H1 (cell line): ENCODE measurements around the gene SEMA4D. TPM values are rescaled to one million over a fixed set of nuclear protein-coding genes. Genes with fewer than 3 reads are reported as not detected.

ENCODE experiments used
- CTCF ChIA-PET: fragments of 300-600 bp; sonication (Branson Sonifier 250); formaldehyde crosslinking; loops from one replicate; lab custom pipeline; 2021; ENCODE audit not compliant: partially characterized antibody; lab: Charles Lee
- POLR2A ChIA-PET: fragments of 300-600 bp; sonication (Branson Sonifier 250); formaldehyde crosslinking; loops from one replicate; lab custom pipeline; 2021; ENCODE audit warnings: inconsistent platforms; ENCODE audit not compliant: partially characterized antibody; lab: Charles Lee
- DNase-seq, 2 experiments: peaks; one replicate each; pipeline versions ENCODE4 v3.0.0 to v3.0.0-alpha.2; 2010 to 2022; ENCODE audit warnings: low spot score in 2 of 2, low read depth in 1 of 2, mixed read lengths in 1 of 2
- FAIRE-seq: peaks from 2 replicates; lab custom pipeline; 2011; peaks lifted over from hg19 to GRCh38; lab: Jason Lieb, UNC
- H2AFZ ChIP-seq: 2 replicates; pipeline ENCODE4 v1.8.1; 2012; ENCODE audit warnings: low read length, inconsistent platforms
- H2AK5ac ChIP-seq: 2 replicates; pipeline ENCODE4 v1.6.1; 2013; ENCODE audit warnings: low read depth, low read length
- H2BK120ac ChIP-seq: replicated peaks from 2 replicates; pipeline ENCODE3; 2013; ENCODE audit warnings: low read depth, low read length, inconsistent platforms
- H2BK12ac ChIP-seq: 2 replicates; pipeline ENCODE4 v1.6.1; 2013; ENCODE audit warnings: low read depth, low read length
- H2BK15ac ChIP-seq: 2 replicates; pipeline ENCODE4 v1.6.1; 2013; ENCODE audit warnings: low read length
- H2BK20ac ChIP-seq: 2 replicates; pipeline ENCODE4 v1.6.1; 2013; ENCODE audit warnings: low read length
- H2BK5ac ChIP-seq: 2 replicates; pipeline ENCODE4 v1.6.1; 2013; ENCODE audit warnings: low read depth, low read length
- H3K14ac ChIP-seq: 2 replicates; pipeline ENCODE4 v1.6.1; 2013; ENCODE audit warnings: inconsistent platforms; ENCODE audit not compliant: insufficient read length
- H3K18ac ChIP-seq: 2 replicates; pipeline ENCODE4 v1.6.1; 2013; ENCODE audit warnings: low read length; ENCODE audit errors: extremely low read depth
- H3K23ac ChIP-seq: 2 replicates; pipeline ENCODE4 v1.6.1; 2013; ENCODE audit warnings: inconsistent platforms; ENCODE audit not compliant: insufficient read length
- H3K23me2 ChIP-seq: 2 replicates; pipeline ENCODE4 v1.6.1; 2013; ENCODE audit warnings: low read depth, low read length
- H3K27ac ChIP-seq: 2 replicates; pipeline ENCODE4 v1.6.1; 2011; ENCODE audit warnings: low read depth, low read length, inconsistent platforms
- H3K27me3 ChIP-seq, 4 experiments: replicated peaks in 1 of 4; 1 replicate in 1 of 4; 2 replicates in 3 of 4; pipeline versions ENCODE4 v1.6.1 to v1.8.1; 2011 to 2013; ENCODE audit warnings: low read length in 3 of 4, mild to moderate bottlenecking in 3 of 4, inconsistent platforms in 2 of 4, mixed read lengths in 2 of 4, moderate library complexity in 1 of 4; ENCODE audit not compliant: control insufficient read depth in 3 of 4, insufficient read depth in 3 of 4; ENCODE audit errors: extremely low read depth in 1 of 4
- H3K36me3 ChIP-seq, 4 experiments: 2 replicates each; pipeline versions ENCODE4 v1.6.1 to v1.8.1; 2011 to 2013; ENCODE audit warnings: mild to moderate bottlenecking in 4 of 4, low read length in 3 of 4, moderate library complexity in 2 of 4, control low read depth in 1 of 4, inconsistent platforms in 1 of 4; ENCODE audit not compliant: insufficient read depth in 4 of 4, control insufficient read depth in 2 of 4
- H3K4ac ChIP-seq: replicated peaks from 2 replicates; pipeline ENCODE3; 2013; ENCODE audit warnings: low read length, low read depth, mixed read lengths, inconsistent platforms; ENCODE audit not compliant: insufficient read length
- H3K4me1 ChIP-seq, 4 experiments: replicated peaks in 1 of 4; 1 replicate in 1 of 4; 2 replicates in 3 of 4; pipeline versions ENCODE4 v1.6.1 to v1.8.1; 2011 to 2013; ENCODE audit warnings: low read length in 3 of 4, inconsistent platforms in 2 of 4, mixed read lengths in 1 of 4; ENCODE audit not compliant: insufficient read depth in 4 of 4, control insufficient read depth in 3 of 4
- H3K4me2 ChIP-seq, 2 experiments: 2 replicates each; pipeline versions ENCODE4 v1.6.1 to v1.8.1; 2011 to 2013; ENCODE audit warnings: low read depth in 2 of 2, low read length in 2 of 2, control low read depth in 1 of 2, inconsistent platforms in 1 of 2, mild to moderate bottlenecking in 1 of 2; ENCODE audit not compliant: insufficient read depth in 1 of 2
- H3K4me3 ChIP-seq, 4 experiments: fragments of 200-600, 300-600 bp in 1 of 4; sonication (generic), shearing (Covaris generic), sonication (Bioruptor Twin) in 1 of 4; 2 replicates each; pipeline versions ENCODE4 v1.5.1 to v1.8.1; 2011 to 2016; ENCODE audit warnings: low read length in 4 of 4, low read depth in 3 of 4, control low read depth in 2 of 4, inconsistent platforms in 2 of 4, mild to moderate bottlenecking in 2 of 4, mixed read lengths in 1 of 4, moderate library complexity in 1 of 4; ENCODE audit not compliant: insufficient read depth in 2 of 4; ENCODE audit errors: extremely low read depth in 1 of 4
- H3K56ac ChIP-seq: replicated peaks from 2 replicates; pipeline ENCODE3; 2013; ENCODE audit warnings: low read depth, mild to moderate bottlenecking, mixed read lengths, low read length, inconsistent platforms; ENCODE audit not compliant: insufficient read length
- H3K79me1 ChIP-seq: 2 replicates; pipeline ENCODE4 v1.6.1; 2013; ENCODE audit warnings: low read depth, low read length, control low read depth
- H3K79me2 ChIP-seq, 2 experiments: 2 replicates each; pipeline versions ENCODE4 v1.6.1 to v1.8.1; 2012 to 2013; ENCODE audit warnings: low read length in 2 of 2, mild to moderate bottlenecking in 2 of 2, inconsistent platforms in 1 of 2; ENCODE audit not compliant: insufficient read depth in 2 of 2, control insufficient read depth in 1 of 2
- H3K9ac ChIP-seq, 4 experiments: replicated peaks in 1 of 4; 1 replicate in 1 of 4; 2 replicates in 3 of 4; pipeline versions ENCODE4 v1.6.1 to v1.8.1; 2011 to 2013; ENCODE audit warnings: low read depth in 3 of 4, low read length in 3 of 4, control low read depth in 2 of 4, mild to moderate bottlenecking in 2 of 4, moderate library complexity in 2 of 4, inconsistent platforms in 1 of 4; ENCODE audit errors: extremely low read depth in 1 of 4
- H3K9me3 ChIP-seq, 2 experiments: 2 replicates each; pipeline versions ENCODE4 v1.6.1 to v1.8.1; 2012 to 2013; ENCODE audit warnings: mild to moderate bottlenecking in 2 of 2, moderate library complexity in 2 of 2, control low read depth in 1 of 2, inconsistent platforms in 1 of 2, low read depth in 1 of 2, low read length in 1 of 2, mixed read lengths in 1 of 2; ENCODE audit not compliant: insufficient read depth in 2 of 2
- H4K20me1 ChIP-seq, 2 experiments: replicated peaks in 1 of 2; 2 replicates each; pipeline versions ENCODE3 to v1.8.1; 2011 to 2013; ENCODE audit warnings: inconsistent platforms in 2 of 2, low read length in 2 of 2, mild to moderate bottlenecking in 1 of 2; ENCODE audit not compliant: insufficient read depth in 2 of 2, control insufficient read depth in 1 of 2
- H4K5ac ChIP-seq: 2 replicates; pipeline ENCODE4 v1.6.1; 2013; ENCODE audit warnings: low read length, low read depth, mixed read lengths, inconsistent platforms; ENCODE audit not compliant: insufficient read length
- H4K8ac ChIP-seq: 2 replicates; pipeline ENCODE4 v1.8.0; 2013; ENCODE audit warnings: mild to moderate bottlenecking, moderate library complexity, low read length, inconsistent platforms; ENCODE audit not compliant: insufficient read depth; ENCODE audit errors: extremely low read depth
- H4K91ac ChIP-seq: replicated peaks from 2 replicates; pipeline ENCODE3; 2013; ENCODE audit warnings: low read length, mixed read lengths, inconsistent platforms; ENCODE audit not compliant: insufficient read length
- BACH1 ChIP-seq: IDR thresholded peaks from 2 replicates; pipeline ENCODE4 v1.6.1; 2012; ENCODE audit warnings: low read length, improper control_type of control experiment
- MAFK ChIP-seq: IDR thresholded peaks from 2 replicates; pipeline ENCODE4 v1.6.1; 2012; ENCODE audit warnings: low read depth, mild to moderate bottlenecking, improper control_type of control experiment, low read length
- SP1 ChIP-seq: IDR thresholded peaks from 2 replicates; pipeline ENCODE4 v1.6.1; 2011; ENCODE audit warnings: low read depth, low read length
- WGBS, 2 experiments: shearing (Covaris generic) in 1 of 2; methylation state at CpG; one replicate each; pipeline versions ENCODE4 v1.1.6 to v1.1.7; 2013 to 2015; ENCODE audit warnings: low lambda C conversion rate in 2 of 2, mixed read lengths in 2 of 2, inconsistent platforms in 1 of 2, low coverage in 1 of 2, missing lambda C conversion rate in 1 of 2; ENCODE audit not compliant: insufficient replicate concordance in 2 of 2, insufficient coverage in 1 of 2, insufficient read length in 1 of 2; ENCODE audit errors: extremely low coverage in 1 of 2, missing lambda C conversion rate in 1 of 2; 5-methylcytosine and 5-hydroxymethylcytosine counted together
- polyA plus RNA-seq, 7 experiments: library from polyadenylated mRNA; depleted of rRNA in 3 of 7; stranded (reverse) in 5 of 7; unstranded in 2 of 7; fragments of >200 nt in 5 of 7; fragments of 200-250 nt in 2 of 7; gene quantifications; 1 replicate in 5 of 7; 2 replicates in 1 of 7; 4 replicates in 1 of 7; pipeline versions ENCODE4 v1.2.1 to v1.2.3, GENCODE V29; 2011 to 2013; ENCODE audit warnings: missing spikeins in 2 of 7, mixed read lengths in 2 of 7
- total RNA-seq: library from RNA; stranded (reverse); fragmentation: NEBNext Ultra II Directional; extraction: Animal tissue kit (Norgen Biotek cat#: 25700); gene quantifications from 2 replicates; pipeline ENCODE4 v1.2.1, GENCODE V29; 2021

SEMA4D gene
- total and polyA plus RNA-seq, 2 of the 8 experiments (the other 6 are each of a cell fraction or from before 2014, with no cell fraction given), result 21.0 to 70.4 TPM

GRCh38 chr9:89342213-89342612, 155.7 kb downstream of the SEMA4D start:
- no peaks in the 10 kb centered on the region for H3K27me3 ChIP-seq
- H2BK20ac ChIP-seq, result no peak overlapping the region
- no peaks in the 10 kb centered on the region for H3K23me2 ChIP-seq
- H3K79me2 ChIP-seq, result no peaks in the 10 kb centered on the region
- no peak overlapping the region for H3K27ac ChIP-seq
- FAIRE-seq (no peak), DNase-seq (no peak)
- H3K18ac ChIP-seq, result no peak overlapping the region
- H4K8ac ChIP-seq, result no peak overlapping the region
- no peak overlapping the region for H3K9ac ChIP-seq
- no peak overlapping the region for H2AFZ ChIP-seq
- no peak overlapping the region for H3K56ac ChIP-seq
- no peaks in the 10 kb centered on the region for H3K9me3 ChIP-seq
- no peak overlapping the region for H2BK5ac ChIP-seq
- TF ChIP-seq MAFK (peak; percentile 70), SP1 (no peak), BACH1 (peak; percentile 85)
- H4K20me1 ChIP-seq, result peaks cover 2 to 3% of the 10 kb centered on the region in 2 experiments
- no peak overlapping the region for H4K5ac ChIP-seq
- no peak overlapping the region for H2BK12ac ChIP-seq
- peaks cover 20 to 80% (median 51%) of the 10 kb centered on the region in 4 experiments; a peak in 7 of 8 replicates for H3K36me3 ChIP-seq
- no peak overlapping the region for H3K4me2 ChIP-seq
- WGBS, 2 experiments, result 91% methylated on average over 6 of the region's 6 CpGs; no CpG with 5 or more reads in 1 of the 2 experiments
- H3K79me1 ChIP-seq, result peaks cover 2% of the 10 kb centered on the region; the same call in 1 of the 2 replicates
- no peak overlapping the region for H2BK120ac ChIP-seq
- H4K91ac ChIP-seq, result no peak overlapping the region
- no peak overlapping the region for H2BK15ac ChIP-seq
- H3K23ac ChIP-seq, result no peak overlapping the region
- ChIA-PET CTCF (no interaction called here), POLR2A (interaction anchor here (0.6 to 2.0 kb wide), 5 partner anchors 9 to 23 kb away, joined by 3 to 5 read pairs (median 4); partner anchors contain the start of gene SECISBP2)
- no peaks in the 10 kb centered on the region for H3K4me1 ChIP-seq
- H3K4ac ChIP-seq, result no peak overlapping the region
- no peak overlapping the region for H3K14ac ChIP-seq
- no peak overlapping the region for H3K4me3 ChIP-seq
- no peak overlapping the region for H2AK5ac ChIP-seq
